Smooth muscle cell of the brain vasculature (primary cell): ENCODE measurements around the gene MED15.

ENCODE experiments used
- DNase-seq: peaks from one replicate; pipeline ENCODE4 v3.0.0-alpha.2; 2012; ENCODE audit warnings: low read depth, low spot score

The MED15 gene

DNA sequence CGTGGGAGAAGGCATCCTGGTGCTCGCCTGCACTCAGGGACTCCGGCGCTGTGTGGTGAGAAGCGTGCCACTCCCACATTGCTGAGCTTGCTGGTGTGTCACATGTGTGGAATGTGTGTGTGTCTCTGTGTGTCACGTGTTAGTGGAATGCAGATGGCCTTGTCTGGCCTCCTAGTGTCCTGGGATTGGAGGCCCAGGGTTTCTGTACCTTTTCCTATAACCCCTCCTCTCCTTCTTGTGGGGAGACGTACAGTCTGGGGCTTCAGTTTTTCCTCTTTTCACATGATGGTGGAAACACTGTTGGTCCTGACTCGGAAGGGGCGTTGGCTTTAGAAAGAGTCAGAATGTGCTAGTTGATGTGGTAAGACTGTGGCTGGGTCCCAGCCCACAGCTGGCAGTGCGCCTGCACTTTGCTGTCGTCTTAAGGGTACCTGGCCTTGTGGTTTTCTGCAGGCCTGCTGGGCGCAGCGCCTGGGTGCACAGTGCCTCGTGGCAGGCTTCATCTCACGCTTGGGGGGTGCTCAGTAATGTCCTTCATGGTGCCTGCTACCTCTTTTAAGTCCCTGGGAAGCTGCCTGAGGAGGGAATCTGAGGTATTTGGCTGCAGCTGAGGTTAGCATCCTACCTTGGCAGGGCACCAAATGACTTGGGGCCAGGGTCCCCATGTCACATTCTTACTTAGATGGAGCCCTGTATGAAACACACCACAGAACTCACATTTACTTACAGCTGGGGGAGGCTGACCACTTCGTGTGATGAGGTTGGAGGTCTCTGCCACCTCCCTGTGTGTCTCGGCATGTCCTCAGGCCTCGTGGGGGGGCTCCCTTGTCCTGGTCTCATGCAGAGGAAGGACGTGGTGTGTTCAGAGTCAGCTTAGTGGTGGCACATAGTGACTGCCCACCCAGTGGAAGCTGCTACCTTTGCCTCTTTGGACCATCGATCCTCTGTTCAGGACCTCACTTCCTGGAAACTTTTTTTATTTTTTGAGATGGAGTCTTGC lies 61.9 kb downstream of the MED15 start:
- DNase-seq: no peak

DNA sequence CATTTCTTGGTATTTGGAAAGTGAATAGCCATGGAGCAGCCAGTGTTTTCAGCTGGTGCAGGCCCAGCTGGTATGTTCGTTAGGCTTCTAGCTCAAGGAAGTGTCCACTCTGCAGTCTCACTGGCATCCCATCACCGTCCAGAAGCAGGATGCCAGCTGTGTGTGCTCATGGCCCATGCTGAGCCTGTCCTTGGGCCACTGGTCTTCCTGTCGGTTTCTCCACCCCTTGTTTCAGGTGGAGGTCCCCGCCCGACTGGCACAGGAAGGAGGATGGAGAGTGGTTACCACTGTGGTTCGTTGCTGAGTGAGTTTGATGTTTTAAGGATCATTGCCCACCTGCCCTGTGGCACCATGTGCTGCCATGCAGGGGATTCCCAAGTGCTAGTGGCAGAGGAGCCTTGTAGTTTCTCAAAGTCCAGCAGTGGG lies 63.7 kb downstream of the MED15 start:
- no peak for DNase-seq

DNA sequence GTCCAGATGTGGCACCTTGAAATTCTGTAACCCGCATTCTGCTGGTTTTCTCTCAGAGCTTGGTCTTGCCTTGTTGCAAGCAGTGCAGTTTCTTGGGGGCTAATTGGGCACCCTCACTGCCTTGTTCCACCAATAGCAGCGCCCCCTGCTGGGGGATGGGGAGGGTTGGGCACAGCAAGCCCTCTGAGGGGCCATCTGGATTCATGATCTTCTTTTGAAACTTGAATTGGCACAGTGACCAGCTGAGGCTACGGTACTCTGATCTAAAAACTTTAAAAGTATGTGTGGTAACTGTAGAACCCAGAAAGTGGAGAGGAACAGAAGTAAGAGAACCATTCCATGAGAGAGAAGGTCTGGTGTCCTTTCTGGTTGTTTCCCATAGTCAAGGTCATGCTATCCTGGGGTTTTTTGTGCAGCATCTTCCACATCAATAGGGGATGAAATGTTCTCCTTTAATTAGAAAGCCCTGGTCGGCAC lies 64.2 kb downstream of the MED15 start:
- DNase-seq: no peak

DNA sequence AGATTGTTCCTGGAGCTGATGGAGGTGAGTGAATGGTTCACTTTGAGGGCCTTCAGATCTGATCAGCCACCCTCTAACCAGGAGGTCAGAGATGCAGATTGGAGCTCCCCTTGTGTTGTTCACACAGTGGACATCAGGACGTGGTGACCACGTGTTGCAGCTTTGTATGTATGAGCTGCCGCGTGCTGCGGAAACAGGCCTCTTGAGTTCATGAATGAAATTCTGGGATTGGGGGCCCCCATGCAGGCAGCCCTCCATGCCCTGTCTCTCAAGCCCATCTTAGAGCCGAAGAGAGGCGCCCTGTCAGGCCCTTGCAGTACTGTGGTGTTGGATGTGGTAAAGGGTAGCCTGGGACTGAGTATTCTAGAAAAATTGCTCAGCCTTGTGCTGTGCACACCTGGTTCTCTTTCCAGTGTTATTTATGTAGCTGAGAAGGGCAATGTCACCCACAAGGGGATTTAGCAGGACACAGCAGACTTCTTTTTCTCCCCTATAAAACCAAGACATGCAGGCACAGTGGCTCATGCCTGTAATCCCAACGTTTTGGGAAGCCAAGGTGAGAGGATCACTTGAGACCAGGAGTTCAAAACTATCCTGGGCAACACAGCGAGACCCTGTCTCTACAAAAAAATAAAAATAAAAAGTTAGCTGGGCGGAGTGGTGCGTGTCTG lies 64.9 kb downstream of the MED15 start:
- DNase-seq: no peak

DNA sequence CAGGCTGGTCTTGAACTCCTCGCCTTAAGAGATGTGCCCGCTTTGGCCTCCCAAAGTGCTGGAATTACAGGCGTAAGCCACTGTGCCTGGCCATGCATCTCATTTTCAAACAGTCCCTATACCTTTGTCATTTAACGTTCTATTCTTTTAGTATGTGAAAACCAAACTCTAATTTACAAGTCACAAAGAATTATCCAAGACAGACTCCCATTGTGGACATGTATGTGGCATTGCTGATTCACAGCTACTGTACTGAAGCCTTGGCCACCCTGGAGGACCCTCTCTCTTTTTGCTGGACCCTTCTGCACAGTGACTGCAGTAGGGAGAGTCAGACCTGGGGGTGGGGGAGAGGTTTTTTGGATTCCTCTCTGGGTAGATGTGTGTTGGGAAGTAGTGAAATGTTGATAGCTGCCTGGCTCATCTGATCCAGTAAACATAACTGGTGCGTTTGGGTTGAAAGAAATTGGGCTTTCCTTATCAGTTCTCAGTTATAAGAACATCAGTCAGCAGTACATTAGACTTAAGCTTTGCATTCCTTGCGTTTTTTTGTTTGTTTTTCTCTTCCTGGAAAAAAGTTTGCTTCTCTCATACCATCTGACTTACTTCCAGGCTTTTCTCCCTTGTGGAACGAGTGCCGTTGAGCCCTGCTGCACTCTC lies 65.9 kb downstream of the MED15 start:
- DNase-seq: no peak

DNA sequence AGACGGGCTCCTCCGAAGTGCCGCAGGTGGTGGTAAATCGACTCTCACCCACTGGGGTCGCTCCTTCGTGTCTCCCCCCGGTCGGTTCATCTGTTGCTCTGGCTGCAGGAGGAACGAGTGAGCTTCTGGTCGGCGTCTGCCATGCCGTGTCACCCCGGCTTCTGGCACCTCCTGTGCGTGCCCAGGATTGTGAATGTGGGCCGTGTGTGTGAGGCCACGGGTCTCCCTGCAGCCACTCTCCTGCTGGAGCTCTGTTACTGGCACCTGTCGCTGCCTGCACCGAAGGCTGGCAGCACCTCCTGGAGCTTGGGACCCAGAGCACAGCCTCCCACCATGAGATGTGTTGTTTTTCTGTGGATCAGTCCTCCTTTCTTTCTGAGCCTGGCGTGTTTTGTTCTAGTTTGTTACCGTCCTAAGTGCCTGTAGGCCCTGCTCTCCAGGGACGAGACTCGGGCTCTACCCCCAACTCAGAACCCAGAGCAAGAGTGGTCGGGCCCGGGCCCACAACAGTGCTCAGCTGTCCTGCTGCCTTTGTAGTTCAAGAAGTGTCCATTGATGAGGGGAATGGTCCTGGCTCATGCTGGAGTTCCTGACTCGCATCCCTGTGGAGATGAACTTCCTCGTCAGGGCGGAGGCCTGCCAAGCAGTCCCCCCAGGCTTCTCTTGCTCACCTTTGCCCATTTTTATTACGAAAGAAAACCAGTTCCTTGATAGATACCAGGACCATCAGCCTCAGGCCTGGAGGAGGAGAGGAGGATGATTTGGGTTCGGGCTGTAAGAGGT lies 66.6 kb downstream of the MED15 start:
- DNase-seq: no peak

DNA sequence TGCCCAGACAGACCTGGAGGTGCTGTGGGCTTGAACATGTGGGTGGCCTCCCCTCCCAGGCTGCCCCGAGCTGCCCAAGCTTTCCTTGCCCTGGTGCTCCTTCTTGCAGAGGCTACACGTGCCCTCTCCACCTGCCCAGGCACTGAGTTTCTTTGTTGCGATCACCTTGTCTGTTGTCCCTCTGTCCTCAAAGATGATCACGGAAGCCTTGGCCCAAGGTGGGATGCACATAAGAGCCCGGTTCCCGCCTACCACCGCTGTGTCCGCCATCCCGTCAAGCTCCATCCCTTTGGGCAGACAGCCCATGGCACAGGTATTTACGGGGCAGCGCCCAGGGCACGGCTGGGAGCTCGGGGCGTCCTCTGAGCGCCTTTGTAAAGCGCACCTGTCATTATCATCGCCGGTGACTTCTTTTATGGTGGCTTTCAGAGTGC lies 67.5 kb downstream of the MED15 start:
- DNase-seq: no peak

DNA sequence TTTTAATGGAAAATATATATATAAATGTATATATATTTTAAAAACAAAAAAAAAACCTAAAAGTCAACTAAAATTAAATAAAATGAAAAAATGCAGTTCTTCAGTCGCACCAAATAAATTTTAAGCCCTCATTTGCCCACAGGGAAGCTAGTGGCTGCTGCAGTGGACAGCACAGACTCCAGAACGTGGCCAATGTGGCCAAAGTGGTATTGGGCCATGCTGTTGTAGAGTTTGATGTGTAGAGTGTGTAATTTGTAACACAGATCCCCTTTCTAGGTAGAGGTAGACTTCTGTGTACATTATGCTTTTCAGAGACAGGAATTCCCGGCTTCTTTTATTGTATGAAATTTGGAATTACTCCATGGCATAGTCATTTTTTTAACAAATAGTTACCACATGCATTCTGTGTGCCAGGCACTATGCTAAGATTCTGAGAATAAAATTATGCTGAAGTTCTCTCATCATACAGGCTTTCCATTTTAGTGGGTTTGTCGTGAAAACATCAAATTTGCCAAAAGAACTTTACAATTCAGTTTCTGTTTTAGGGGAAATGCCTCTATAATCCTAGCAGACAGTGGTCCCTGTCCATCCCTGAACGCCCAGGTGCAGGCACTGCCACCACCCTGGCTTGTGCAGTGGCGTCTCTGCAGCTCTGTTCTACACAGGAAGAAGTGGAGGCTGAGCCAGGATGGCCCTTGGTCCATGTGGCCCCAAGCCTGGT lies 68.5 kb downstream of the MED15 start:
- DNase-seq: no peak

DNA sequence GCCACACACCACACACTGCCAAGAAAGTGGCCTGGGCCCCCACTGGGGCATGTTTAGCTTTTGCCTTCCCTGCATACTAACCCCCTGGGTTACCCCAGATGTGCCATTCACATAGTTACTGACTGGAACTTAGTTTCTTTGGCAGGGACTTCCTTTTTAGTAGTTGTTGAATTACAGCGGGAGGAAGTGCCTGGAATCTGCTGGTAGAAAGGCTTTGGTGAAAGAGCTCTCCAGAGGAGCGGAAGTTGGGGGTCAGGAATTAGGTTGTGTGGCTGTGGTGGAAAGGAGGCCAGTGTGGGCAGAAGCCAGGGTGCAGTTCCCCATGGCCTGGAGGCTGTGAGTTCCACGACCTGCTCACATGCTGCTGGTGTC lies 69.0 kb downstream of the MED15 start:
- no peak for DNase-seq

DNA sequence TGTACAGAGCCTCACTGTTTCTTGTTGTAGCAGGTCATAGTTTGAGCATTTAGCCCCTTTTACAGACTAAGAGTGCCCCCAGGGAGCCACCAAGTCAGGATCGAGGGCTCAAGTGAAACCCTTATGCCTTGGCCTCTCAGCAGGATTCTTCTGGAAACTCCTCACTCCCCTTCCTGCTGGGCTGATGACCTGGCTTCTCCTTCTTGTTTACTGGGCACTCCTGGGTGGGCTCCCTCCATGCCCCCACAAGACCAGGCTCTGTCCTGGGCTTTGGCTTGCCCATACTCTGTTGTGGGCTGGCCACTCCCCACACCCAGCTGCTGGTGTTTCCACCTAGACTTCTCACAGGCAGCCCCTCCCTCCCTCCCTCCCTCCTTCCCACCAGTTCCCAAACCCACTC lies 69.6 kb downstream of the MED15 start:
- no peak for DNase-seq

DNA sequence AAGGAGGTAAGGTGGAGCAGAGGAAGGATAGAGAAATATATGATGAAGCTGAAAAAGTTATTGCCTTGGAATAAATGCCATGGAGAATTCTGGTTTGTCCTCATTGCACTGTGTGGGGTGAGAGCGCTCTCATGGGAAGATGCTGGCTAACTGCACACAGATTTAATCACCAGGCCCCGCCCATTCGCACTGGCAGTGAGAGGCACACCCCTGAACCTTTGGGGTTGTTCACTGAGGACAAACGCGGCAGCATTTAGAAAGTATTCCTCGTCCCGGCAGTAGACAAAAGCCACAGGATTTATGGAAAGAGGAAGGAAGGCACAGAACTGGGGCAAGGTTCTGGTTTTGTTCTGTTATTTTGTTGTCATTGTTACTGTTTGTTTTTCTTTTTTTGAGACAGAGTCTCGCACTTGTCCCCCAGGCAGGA lies 70.2 kb downstream of the MED15 start:
- DNase-seq: no peak

DNA sequence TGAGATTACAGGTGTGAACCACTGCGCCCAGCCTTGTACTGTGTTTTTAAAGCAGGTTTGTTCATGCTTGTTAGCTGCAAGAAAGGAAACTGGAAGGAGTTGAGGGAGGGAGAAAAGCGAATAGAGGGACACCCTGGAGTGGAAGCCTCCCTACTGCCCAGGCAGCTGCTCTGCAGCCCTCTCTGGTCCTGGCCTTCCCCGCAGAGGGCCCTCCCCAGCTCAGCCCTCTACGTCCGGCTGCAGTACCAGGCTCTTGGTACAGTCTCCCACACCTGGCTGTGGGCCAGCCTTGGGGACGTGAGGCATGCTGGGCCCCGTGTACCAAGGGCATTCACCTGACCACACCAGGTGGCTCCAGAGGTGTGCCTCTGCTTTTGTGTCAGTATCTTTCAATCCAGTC lies 70.8 kb downstream of the MED15 start:
- no peak for DNase-seq

DNA sequence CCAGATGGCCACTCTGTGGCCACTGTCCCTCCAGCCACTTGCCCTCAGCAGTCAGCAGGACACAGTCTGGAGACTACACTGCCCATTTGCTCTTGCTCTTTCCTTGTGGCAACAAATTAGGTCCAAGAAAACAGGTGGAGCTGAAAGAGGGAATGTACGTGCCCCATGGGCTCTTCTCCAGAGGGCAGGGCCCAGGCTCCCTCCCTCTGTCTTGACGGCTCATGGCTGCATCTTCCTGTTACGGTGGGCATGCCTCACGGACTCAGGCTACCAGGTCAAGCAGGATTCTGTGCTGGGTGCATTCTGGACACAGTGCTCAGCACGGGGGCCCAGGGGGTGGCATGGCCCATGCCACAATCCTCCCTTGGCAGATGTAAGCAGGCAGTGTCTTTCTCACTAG lies 71.3 kb downstream of the MED15 start:
- no peak for DNase-seq

DNA sequence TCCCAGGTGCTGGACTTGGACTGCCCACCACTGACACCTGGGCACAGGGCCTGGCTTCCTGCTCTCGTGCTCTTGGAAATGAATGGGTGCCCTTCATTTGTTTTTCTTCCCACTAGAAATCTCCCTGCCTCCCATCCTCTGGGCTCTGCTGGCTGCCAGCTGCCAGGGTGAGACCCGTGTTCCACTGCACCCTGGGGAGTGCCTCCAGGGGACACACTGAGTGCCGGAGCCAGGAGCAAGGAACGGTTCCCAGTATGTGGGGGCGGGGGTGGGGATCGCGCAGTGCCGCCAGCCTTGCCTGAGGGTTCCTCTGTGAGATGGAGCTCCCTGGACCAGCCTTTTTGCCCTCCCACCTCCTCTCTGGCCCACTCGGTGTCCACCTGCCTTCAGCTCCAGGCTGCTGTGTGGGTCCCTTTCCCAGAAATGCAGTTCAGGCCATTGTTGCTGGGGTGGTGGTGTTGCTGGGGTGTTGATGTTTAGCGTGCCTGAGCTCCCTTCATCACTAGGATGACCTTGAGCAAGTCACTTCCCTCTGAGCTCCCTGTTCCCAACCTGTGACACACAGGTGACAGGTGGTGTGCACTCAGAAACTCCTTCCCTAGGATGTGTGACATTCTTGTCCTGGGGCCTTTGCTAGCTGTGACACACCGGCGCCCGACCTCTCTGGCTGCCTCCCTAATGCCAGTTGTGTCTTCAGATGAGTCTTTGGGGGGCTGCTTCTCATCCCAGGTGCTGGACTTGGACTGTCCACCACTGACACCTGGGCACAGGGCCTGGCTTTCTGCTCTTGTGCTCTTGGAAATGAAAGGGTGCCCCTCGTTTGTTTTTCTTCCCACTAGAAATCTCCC lies 72.1 kb downstream of the MED15 start:
- no peak for DNase-seq

DNA sequence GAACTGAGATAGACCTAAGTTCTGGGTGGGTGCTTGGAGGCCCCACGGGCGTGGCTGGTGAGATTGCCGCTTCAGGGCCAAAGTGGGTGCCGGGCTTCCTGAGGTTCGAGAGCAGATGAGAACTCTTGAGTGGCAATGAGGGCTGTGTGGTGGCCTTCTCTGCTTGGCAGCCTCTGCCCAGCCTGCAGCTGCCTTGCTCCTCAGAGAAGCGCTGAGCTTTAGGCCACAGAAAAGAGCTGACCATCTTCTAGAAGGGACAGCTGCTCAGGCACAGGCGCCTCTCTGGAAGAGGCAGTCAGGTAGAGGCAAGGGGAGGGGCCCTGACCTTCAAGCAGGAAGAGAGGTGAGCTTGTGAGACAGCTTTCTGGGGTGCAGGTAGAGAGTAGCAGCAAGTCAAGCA lies 72.8 kb downstream of the MED15 start:
- no peak for DNase-seq

DNA sequence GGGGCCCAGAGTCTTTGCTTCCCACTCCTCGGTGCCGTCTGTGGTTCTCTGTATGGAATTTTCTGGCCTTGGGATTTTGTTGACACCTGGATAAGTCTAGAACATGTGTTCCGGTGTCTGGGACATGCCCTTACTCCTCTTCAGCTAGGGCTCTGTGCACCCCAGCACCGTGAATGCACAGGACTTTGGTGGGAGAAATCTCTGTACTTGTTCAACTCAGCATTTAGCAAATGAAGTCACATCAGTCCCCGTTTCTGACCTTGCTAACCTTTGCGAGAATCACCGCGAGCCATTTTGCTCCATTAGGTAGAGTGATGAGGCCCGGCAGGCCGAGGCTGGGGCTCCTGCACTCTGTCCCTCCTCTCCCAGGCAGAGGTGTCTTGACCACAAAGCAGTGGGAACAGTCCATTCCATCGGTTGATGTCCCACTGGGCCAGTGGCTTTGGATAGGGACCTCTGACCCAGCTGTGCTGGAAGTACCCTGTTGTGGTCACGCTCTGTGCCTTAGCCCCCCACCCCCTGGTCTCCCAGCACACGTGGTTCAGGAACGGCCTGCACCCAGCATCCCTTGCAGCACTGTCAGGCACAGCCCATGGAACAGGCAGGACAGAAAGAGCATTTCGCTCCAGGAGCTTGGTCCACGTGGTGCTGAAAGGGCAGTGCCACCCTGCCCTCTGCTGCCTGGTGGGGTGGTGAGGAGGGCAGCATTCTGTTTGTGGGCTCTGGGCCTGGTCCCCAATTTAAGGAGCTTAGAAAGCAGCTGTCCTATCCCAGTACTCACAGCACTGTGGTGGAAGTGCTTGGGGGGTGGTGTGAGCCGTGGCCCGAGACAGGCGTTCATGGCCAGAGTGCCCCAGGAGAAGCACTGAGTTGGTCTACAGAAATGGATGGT lies 73.4 kb downstream of the MED15 start:
- DNase-seq: no peak

DNA sequence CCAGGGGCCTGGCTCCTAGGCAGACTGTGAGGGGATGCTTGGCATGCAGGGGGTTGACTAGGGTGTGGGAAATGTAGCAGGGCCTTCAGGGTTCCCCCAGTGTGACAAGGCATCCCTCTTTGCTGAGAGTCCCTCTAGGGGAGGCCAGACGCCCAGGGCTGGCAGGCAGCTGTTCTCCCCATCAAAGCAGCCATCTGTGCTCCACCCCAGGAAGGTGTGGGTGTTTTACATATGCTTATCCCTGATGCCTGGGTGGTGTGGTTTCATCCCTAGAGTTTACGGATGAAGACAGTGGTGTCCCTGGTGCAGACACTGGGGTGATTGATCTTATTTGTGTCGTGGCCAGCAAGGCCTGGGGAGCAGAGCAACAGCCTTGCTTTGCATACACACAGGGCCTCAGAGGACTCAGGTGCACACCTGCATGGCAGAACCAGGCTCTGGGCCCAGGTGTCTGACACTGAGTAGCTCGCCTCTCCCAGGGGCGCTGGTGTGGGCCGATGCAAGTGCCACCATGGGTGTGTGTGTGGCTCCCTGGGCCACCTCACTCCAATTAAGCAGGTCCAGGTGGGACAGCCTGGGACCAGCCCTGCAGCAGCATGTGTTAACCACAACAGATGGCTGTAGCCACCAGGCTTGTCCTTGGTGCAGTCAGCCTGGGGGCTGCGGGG lies 74.2 kb downstream of the MED15 start:
- DNase-seq: no peak

DNA sequence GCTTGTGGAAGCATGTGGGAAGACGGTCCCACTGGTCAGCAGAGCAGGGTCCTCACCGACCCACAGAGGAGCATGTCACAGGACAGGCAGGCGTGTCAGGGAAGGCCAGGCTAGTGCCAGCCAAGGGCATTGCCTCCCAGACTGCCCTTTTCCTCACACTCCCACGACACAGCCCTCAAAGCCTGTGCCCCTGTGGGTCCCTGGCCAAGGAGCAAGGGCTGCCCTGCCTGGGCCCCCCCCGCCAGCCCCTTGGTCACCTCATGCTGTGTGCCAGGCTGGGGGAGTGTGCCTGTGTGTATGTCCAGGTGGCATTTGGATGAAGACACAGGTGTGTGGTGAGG lies 74.7 kb downstream of the MED15 start:
- DNase-seq: no peak
